Measurements from ENCODE around the gene EARS2.

GRCh38 chr16:23485841-23486240, 71.3 kb downstream of the EARS2 start:
- TF ChIP-seq CTCF (conservative IDR thresholded peaks at IDR 0.05; ENCODE audit: low read depth, low read length) (no peak), EZH2 (IDR thresholded peaks at IDR 0.05; ENCODE audit: borderline replicate concordance, low read depth, low read length, poor library complexity, severe bottlenecking) (no peak)
